H7 (cell line): Measurements from ENCODE around the gene CAP1. TPM values are rescaled to one million over a fixed set of nuclear protein-coding genes. Genes with fewer than 3 reads are reported as not detected.
"Not testable (repeated sequence)": the region's sequence is repeated elsewhere in the genome, so short reads cannot be mapped to it uniquely, and the experiment has no call there.

Experiments used
- DNase-seq: peaks from one replicate; pipeline ENCODE4 v3.0.0; 2012
- H3K27me3 ChIP-seq: 2 replicates; pipeline ENCODE4 v1.6.0; 2011; ENCODE audit warnings: mild to moderate bottlenecking, low read length; ENCODE audit not compliant: control insufficient read depth, insufficient read depth
- H3K36me3 ChIP-seq: replicated peaks from 2 replicates; pipeline ENCODE4 v1.5.1; 2011; ENCODE audit warnings: low read length; ENCODE audit not compliant: control insufficient read depth, insufficient read depth
- H3K4me3 ChIP-seq: 2 replicates; pipeline ENCODE4 v1.5.1; 2011; ENCODE audit warnings: low read depth, mild to moderate bottlenecking, control low read depth, low read length, moderate library complexity; ENCODE audit not compliant: insufficient read depth
- total RNA-seq: library from RNA; depleted of rRNA; stranded (reverse); fragments of >200 nt; shearing (Covaris generic); gene quantifications from 2 replicates; pipeline ENCODE4 v1.2.3, GENCODE V29; 2014

Gene CAP1
- total RNA-seq, 1 experiment from 2014 or later, result 432 TPM

DNA sequence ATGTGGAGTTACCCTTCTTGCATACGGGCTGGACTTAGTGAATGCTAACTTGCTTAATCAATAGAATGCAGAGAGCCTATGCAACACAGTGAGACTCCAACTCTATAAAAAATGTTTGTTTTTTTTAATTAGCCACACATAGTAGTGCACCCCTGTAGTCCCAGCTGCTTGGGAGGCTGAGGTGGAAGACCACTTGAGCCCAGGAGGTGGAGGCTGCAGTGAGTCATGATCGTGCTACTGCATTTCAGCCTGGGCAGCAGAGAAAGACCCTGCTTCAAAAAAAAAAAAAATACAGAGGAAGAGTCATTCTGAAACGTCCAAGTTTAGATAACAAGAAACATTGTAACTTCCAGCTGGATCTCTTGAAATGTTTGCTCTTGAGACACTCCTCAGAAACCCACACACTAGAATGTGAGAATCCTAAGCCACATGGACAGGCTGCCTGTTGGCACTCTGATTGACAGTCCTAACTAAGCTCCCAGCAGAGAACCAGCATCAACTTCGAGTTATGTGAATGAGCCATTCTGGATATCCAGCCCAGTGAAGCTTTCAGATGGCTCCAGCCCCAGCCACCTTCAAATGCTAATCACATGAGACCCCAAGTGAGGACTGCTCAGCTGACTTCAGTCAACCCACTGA lies 20.0 kb upstream of the CAP1 start:
- no peak for DNase-seq
- Histone ChIP-seq H3K27me3 (no peaks in the 10 kb centered on the region), H3K36me3 (no peaks in the 10 kb centered on the region), H3K4me3 (no peak overlapping the region)

DNA sequence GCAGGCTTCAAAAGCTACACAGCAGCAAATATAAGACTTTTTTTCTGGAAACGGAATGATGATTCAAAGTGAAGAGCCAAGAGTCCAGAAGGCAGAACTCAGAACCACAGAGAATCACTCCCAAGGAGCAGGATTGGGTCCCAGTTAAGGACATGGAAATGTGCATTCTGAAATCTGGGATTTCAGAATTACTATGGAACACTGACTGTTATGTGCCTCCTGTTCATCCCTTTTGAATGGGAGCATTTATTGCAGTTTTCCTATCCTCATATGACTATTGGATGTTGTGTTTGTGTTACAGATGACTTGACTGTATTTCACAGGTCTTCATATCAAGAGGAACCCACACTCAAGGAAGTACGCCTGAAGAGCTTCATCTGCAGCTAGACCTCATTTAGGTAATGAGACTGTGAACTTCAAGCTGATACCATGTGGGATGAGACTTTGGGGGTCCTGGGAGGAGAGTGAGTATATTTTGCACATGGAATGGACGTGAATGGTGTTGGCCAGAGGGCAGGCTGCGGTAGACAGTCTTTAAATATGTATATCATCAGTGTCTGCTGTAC lies 17.1 kb upstream of the CAP1 start:
- H3K27me3 ChIP-seq, result no peaks in the 10 kb centered on the region
- DNase-seq, result no peak

DNA sequence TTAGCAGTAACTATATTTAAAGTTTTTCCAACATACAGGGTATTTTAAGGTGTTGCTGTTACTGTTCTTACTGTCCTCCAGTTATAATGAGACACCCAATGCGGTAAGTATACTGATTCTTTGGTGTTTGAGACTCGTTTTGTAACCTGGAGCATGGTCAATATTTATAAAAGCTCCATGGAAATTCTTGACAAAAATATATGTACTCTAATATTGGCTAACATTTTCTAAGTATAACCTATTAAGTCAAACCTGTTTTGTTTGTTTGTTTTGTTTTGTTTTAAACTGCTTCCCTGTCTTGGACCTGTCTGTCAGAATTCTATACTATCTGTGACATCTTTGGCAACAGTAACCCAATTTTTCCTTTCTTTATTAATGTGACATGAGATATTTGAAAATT lies 15.9 kb upstream of the CAP1 start:
- DNase-seq, result no peak
- H3K36me3 ChIP-seq, result no peaks in the 10 kb centered on the region
- H3K27me3 ChIP-seq, result no peaks in the 10 kb centered on the region
- no peak overlapping the region for H3K4me3 ChIP-seq

More for the DNA sequence above, 17.1 kb upstream of the CAP1 start:
- H3K4me3 ChIP-seq, result no peak overlapping the region
- H3K36me3 ChIP-seq, result no peaks in the 10 kb centered on the region

DNA sequence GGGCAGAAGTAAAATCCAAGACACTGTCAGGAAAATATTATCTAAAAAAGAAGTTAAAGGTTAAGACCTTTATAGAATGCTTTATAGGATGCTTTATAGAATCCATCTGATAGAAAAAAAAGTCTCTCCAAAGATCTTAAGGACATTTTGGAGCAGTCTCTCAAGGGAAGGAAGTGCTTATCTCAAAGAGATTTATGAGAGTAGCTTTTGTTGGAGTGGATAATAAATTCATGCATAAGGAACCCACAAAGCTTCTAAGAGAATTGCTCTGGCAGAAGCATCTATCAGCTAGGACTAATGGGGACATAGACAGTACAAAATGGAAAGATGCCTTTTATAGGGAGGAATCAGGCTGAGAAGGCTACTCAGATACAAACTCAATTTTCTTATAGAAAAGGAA lies 12.9 kb upstream of the CAP1 start:
- no peak overlapping the region for H3K4me3 ChIP-seq
- H3K27me3 ChIP-seq, result no peaks in the 10 kb centered on the region; the same call in 1 of the 2 replicates
- no peaks in the 10 kb centered on the region for H3K36me3 ChIP-seq
- no peak for DNase-seq

DNA sequence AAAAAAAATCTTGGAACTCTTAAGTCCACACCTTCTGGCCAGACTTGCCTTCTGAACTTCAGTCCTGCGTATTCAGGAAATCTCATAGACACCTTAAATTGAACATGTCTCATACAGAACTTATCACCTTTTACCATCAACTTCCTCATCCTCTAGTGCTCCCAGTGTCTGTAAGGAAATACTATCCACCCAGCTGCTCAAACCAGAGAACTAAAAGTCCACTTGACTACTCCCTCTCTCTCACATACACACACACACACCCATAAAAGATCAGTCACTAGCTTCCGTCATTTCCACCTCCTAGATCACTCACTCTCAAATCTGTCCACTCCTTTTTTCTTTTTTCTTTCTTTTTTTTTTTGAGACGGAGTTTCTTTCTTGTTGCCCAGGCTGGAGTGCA lies 10.9 kb upstream of the CAP1 start:
- no peak overlapping the region for H3K4me3 ChIP-seq
- no peak for DNase-seq

DNA sequence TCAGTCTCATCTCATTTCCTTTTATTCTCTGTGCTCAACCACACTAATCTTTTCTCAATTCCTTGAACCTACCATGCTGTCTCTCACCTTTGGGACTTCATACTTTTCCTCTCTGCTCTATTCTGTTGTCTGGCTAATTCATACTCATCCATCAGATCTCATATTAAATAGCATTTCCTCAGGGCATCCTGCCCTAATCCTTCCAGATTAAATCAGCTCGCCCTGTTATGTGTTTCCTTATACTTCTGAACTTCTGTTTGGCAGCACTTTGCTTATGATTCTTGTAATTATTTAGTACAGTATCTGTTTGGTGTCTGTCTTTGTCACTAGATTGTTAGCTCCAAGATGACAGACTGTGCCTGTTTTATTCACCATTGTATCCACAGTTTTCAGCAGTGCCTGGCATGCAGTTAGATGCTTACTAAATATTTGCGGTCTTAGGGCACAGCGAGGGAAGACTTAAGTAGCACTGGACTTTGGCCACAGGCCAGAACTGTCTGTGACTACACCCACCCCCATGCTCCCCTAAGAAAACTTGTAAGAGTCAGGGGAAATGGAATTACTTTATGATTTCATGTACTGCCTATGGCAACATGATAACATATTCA lies 9.9 kb upstream of the CAP1 start:
- DNase-seq, result no peak
- Histone ChIP-seq H3K27me3 (no peaks in the 10 kb centered on the region; the same call in 1 of the 2 replicates), H3K4me3 (no peak overlapping the region), H3K36me3 (no peaks in the 10 kb centered on the region)

More for the DNA sequence above, 10.9 kb upstream of the CAP1 start:
- no peaks in the 10 kb centered on the region; the same call in 1 of the 2 replicates for H3K27me3 ChIP-seq
- no peaks in the 10 kb centered on the region for H3K36me3 ChIP-seq

DNA sequence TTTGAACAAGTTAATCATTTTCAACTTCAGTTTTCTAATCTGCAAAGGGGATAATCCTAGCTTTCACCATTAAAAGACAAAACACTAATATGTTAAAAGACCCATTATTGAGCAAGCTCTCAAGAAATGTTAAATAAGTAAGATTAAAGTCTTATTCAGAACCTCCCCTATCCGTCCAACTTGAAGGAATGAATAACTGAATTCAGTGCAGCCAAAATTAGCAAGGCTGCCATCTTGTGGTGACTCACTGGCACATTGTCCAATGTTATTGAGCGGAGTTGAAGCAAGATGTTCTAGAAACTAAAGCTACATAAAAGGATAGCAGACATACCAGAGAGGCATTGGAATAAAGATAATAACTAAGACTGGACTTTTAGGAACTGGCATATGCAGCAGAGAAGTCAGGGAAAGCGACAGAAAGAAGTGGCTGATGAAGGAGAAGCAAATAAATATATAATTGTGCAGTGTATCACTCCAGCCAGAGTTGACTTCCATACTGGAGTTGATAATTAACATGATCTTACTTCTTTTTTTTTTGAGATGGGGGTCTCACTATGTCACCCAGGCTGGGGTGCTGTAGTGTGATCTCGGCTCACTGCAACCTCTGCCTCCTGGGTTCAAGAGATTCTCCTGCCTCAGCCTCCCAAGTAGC lies 8.2 kb upstream of the CAP1 start:
- H3K36me3 ChIP-seq, result no peaks in the 10 kb centered on the region
- H3K4me3 ChIP-seq, result no peak overlapping the region
- no peaks in the 10 kb centered on the region; the same call in 1 of the 2 replicates for H3K27me3 ChIP-seq
- peak; percentile 46 for DNase-seq

DNA sequence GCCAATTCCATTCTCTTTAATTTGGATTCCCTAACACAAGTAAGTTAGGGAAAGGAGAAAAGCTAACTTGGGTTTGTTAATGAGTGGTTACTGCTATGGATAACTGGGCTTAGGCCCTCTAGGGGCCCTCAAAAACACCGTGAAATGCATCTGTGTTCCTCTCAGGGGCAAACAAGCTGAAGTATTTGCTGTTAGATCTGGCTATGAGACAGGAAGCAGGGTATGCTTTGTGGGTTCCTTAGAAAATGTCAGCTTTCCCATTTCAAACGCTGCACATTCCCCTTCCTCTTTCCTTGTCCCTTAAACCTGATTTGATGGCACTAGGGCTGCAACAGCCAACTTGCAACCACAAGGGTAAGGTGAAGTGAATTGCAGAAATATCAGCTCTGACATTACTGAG lies 5.7 kb upstream of the CAP1 start:
- Histone ChIP-seq H3K36me3 (no peaks in the 10 kb centered on the region), H3K27me3 (no peaks in the 10 kb centered on the region; the same call in 1 of the 2 replicates), H3K4me3 (no peak overlapping the region)
- DNase-seq, result no peak

DNA sequence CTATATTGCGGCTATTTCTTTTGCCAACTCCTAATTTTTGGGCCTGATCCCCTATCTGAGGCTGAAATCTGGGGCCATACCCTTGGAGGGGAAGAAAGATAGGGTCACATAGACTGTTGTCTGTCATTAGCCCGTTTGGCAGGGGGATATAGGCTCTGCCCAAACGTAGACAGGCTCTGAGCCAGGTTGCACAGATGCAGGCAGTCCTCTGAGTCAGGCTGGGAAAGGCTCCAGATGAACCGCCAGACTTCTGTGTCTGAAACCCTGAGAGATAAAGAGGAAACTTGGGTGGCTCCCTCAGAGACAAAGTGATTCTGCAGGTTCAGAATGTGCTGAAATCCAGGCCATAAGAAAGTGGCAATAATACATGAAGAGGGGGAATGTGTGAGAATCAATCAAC lies 4.0 kb upstream of the CAP1 start:
- DNase-seq, result no peak
- no peaks in the 10 kb centered on the region for H3K27me3 ChIP-seq
- no peak overlapping the region for H3K4me3 ChIP-seq
- no peaks in the 10 kb centered on the region for H3K36me3 ChIP-seq

DNA sequence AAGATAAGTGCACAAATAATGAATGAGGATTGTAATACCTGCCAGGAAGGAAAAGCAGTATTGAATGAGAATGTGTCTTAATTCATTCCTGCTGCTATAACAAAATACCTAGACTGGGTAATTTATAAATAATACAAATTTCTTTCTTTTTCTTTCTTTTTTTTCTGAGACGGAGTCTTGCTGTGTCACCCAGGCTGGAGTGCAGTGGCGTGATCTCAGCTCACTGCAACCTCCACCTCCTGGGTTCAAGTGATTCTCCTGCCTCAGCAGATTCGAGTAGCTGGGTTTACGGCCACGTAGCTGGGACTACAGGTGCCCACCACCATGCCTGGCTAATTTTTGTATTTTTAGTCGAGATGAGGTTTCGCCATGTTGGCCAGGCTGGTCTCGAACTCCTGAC lies 3.3 kb upstream of the CAP1 start:
- not testable (repeated sequence) for H3K27me3 ChIP-seq, H3K36me3 ChIP-seq, H3K4me3 ChIP-seq, DNase-seq

DNA sequence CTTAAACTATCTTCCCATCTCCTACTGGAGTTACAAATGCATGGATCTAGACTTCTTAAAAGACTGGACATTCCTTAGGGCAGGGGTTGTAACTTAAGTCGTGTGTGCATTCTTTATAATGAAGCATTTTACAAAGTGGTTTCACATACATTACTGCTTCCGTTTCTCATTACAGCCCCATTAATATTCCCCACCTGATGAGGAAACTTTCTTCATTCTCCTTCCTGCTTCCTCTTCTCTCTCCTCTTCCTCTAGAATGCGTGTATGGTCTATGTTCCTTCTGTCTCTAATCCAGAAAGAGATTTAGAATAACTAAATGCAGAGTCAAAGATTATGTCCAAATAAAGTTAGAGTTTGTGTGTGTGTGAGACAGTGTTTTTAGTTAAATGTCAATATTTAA lies 1.8 kb upstream of the CAP1 start:
- H3K27me3 ChIP-seq, result no peaks in the 10 kb centered on the region
- H3K4me3 ChIP-seq, result no peak overlapping the region
- H3K36me3 ChIP-seq, result peaks cover 3% of the 10 kb centered on the region
- DNase-seq, result no peak

DNA sequence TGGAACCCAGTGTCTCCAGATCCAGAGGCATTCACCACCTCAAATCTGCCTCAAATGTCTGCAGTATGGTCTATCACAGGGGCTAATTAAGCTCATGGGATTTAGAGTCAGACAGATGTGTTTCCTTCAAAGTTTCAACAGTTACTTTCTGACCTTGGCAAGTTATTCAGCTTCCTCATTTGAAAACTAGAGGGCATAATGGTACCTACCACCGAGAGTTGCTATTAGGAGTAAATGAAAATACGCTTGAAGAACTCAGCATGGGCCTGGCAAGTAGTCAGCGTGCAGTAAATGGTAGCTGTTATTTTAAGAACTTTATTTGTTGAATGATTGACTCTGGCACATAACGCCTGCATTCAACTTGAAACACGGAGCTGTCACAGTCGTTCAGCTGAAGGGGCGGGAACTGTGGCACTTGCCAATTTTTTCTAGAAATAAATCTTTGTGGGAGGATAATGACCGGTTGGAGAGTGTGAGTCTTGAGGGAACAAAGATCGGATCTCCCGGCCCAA lies 1.2 kb upstream of the CAP1 start:
- H3K4me3 ChIP-seq, result peak overlapping the region; percentile 91
- H3K27me3 ChIP-seq, result no peaks in the 10 kb centered on the region
- H3K36me3 ChIP-seq, result peaks cover 3% of the 10 kb centered on the region
- DNase-seq, result no peak

DNA sequence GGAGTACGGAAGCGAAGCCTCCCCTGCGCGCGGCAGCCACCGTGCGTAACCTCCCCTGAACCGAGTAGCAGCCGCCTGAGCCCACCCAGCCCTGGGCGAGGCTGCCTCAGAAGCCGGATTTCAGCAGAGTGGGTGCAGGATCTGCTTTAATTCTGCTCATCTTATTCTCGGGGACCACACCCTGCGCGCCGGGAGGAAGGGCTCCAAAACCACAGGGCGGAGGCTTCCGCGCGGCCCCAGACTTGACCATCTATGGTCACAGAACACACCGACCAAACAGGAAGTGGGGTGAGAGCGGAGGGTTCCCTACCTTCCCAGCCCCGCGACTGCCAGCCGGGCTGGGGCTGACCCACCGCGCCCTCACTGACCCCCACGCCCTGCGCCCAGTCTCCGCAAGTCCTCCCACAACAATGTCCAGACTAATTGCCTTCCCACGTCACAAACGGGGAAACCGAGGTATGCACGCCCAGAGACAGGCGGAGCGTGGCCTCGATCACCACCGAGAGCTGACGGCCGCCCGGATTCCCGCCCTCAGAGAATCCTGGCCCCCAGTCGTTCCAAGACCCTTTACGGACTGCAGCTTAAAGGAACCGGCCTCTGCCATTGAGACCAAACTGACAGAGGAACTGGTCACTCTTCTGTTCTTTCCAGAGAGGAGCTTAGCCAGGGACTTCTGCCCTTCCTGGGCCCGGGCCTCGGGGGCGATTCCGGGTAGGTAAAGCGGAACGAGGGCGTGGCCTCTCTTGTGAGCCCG lies 595 bp upstream of the CAP1 start:
- H3K4me3 ChIP-seq, result peak overlapping the region; percentile 91
- H3K27me3 ChIP-seq, result no peaks in the 10 kb centered on the region
- peak; percentile 87 for DNase-seq
- H3K36me3 ChIP-seq, result peaks cover 3% of the 10 kb centered on the region

DNA sequence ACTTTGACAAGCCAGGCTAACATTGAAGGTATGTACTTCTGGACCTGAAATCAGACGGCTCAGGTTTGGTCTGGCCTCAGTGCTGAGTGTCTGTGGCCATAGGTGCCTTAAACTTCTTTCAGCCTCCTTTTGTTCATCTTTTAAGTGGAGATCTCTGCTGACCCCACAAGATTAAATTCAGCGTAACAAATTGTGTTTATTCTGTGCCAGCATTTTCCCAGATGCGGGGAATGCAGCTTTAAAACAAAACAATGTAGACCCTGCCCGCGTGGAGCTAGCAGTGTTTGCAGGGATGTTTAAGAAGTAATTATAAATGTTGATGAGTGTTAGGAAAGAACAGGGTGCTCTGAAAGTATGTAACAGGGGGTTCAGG lies 923 bp downstream of the CAP1 start:
- Histone ChIP-seq H3K4me3 (peak overlapping the region; percentile 83), H3K36me3 (peaks cover 3% of the 10 kb centered on the region), H3K27me3 (no peaks in the 10 kb centered on the region)
- DNase-seq, result no peak
